GM23248 (cell line): ENCODE results near the gene SCAF11. TPM values are rescaled to one million over a fixed set of nuclear protein-coding genes. Genes with fewer than 3 reads are reported as not detected.

Source experiments
- DNase-seq: peaks from one replicate; pipeline ENCODE4 v3.0.0-alpha.2; 2015
- H2AFZ ChIP-seq: fragments of 200-600 bp; sonication (generic); 2 replicates; pipeline ENCODE4 v1.6.1; 2016; ENCODE audit warnings: antibody characterized with exemption
- H3F3A ChIP-seq: fragments of 200-600 bp; sonication (generic); 2 replicates; pipeline ENCODE4 v1.6.1; 2016; ENCODE audit warnings: mild to moderate bottlenecking, antibody characterized with exemption, mixed run types; ENCODE audit not compliant: insufficient read depth
- H3K27ac ChIP-seq: fragments of 200-600 bp; sonication (generic); 2 replicates; pipeline ENCODE4 v1.5.1; 2016; ENCODE audit warnings: mild to moderate bottlenecking
- H3K27me3 ChIP-seq: fragments of 200-600 bp; sonication (generic); replicated peaks from 2 replicates; pipeline ENCODE4 v1.6.1; 2016; ENCODE audit warnings: mild to moderate bottlenecking; ENCODE audit not compliant: insufficient read depth
- H3K36me3 ChIP-seq: fragments of 200-600 bp; sonication (generic); 2 replicates; pipeline ENCODE4 v1.6.1; 2016; ENCODE audit warnings: low read depth, mild to moderate bottlenecking
- H3K4me1 ChIP-seq: fragments of 200-600 bp; sonication (generic); 2 replicates; pipeline ENCODE4 v1.6.1; 2016; ENCODE audit warnings: mild to moderate bottlenecking; ENCODE audit not compliant: insufficient read depth
- H3K4me2 ChIP-seq: fragments of 200-600 bp; sonication (generic); one replicate; pipeline ENCODE4 v1.6.1; 2016; ENCODE audit warnings: mild to moderate bottlenecking; ENCODE audit not compliant: unreplicated experiment
- H3K4me3 ChIP-seq: fragments of 200-600 bp; sonication (generic); 2 replicates; pipeline ENCODE4 v1.5.1; 2016; ENCODE audit warnings: mild to moderate bottlenecking
- H3K79me2 ChIP-seq: fragments of 200-600 bp; sonication (generic); 2 replicates; pipeline ENCODE4 v1.6.1; 2016; ENCODE audit warnings: mild to moderate bottlenecking; ENCODE audit not compliant: insufficient read depth
- H3K9ac ChIP-seq: fragments of 200-600 bp; sonication (generic); 2 replicates; pipeline ENCODE4 v1.6.1; 2016; ENCODE audit warnings: mild to moderate bottlenecking
- H3K9me2 ChIP-seq: fragments of 200-600 bp; sonication (generic); 2 replicates; pipeline ENCODE4 v1.6.1; 2016; ENCODE audit warnings: mixed run types, mild to moderate bottlenecking, moderate library complexity; ENCODE audit not compliant: insufficient read depth
- H3K9me3 ChIP-seq: fragments of 200-600 bp; sonication (generic); one replicate; pipeline ENCODE4 v1.6.1; 2017; ENCODE audit warnings: low read depth
- H4K20me1 ChIP-seq: fragments of 200-600 bp; sonication (generic); 2 replicates; pipeline ENCODE4 v1.6.0; 2016; ENCODE audit not compliant: insufficient read depth
- EZH2 ChIP-seq: fragments of 200-600 bp; sonication (generic); IDR thresholded peaks from 2 replicates; pipeline ENCODE4 v1.6.1; 2018; ENCODE audit warnings: antibody characterized with exemption, mild to moderate bottlenecking; ENCODE audit not compliant: insufficient read depth, poor library complexity, severe bottlenecking
- EZH2phosphoT487 ChIP-seq: fragments of 200-600 bp; sonication (generic); IDR thresholded peaks from 2 replicates; pipeline ENCODE4 v1.6.1; 2018; ENCODE audit warnings: antibody characterized with exemption, moderate library complexity, mild to moderate bottlenecking, low read depth; ENCODE audit not compliant: insufficient read depth
- WGBS, 2 experiments: methylation state at CpG; one replicate each; pipeline ENCODE4 v1.1.6; 2015 to 2017; ENCODE audit warnings: low lambda C conversion rate in 2 of 2, low coverage in 1 of 2; ENCODE audit errors: missing lambda C conversion rate in 2 of 2; 5-methylcytosine and 5-hydroxymethylcytosine counted together
- in situ Hi-C: fragments of 300-500 bp; cut with MboI; formaldehyde crosslinking; loops from 2 replicates; pipeline ENCODE4 v1.15.0; 2020
- polyA plus RNA-seq: library from polyadenylated mRNA; unstranded; fragments of >200 nt; fragmentation: Nextera tagmentation; extraction: Ambion mirVana; gene quantifications from 2 replicates; pipeline ENCODE4 v1.2.1, GENCODE V29; 2016
- total RNA-seq: library from RNA; depleted of rRNA; stranded (reverse); fragments of >200 nt; shearing (Covaris generic); gene quantifications from 2 replicates; pipeline ENCODE4 v1.2.3, GENCODE V29; 2014

The SCAF11 gene
- total and polyA plus RNA-seq, 2 experiments from 2014 or later: 70.5 to 88.1 TPM

DNA sequence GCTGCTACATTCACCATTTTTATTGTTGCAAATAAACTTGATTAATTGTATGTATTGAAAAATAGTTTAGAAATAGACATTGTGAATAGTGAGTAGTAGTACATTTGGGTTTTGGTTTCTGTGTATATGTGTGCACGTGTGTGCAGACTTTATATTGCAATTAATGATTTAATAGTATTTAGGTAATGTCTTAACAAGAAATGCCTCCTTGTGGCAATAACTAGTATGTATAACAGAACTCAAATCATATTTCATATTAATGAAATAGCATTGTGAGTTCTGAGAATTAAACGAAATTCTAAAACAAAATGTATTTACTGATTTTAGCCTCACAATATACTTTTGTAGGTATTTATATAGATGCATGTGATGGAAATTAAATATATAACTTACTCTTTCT, 100.1 kb downstream of the SCAF11 start:
- in situ Hi-C loops: no loop called here

DNA sequence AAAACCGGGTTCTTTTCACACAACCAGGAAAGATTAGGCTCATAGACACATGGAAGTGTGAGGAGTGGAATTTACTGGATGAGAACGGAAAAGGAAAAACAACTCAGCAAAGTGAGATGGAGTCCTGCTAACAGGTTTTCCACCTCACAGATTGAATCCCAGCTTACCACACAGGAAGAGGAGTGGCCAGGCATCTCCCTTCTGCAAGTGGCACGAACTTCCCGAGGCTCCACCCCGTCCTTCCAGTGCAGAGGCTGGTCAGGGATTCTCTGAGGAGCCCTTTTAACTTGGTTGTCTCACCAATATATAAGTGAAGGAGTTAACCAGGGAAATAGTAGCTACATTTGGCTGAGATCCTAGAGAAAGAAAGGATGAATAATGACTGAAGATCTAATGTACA, 102.8 kb downstream of the SCAF11 start:
- Histone ChIP-seq H4K20me1 (no peaks in the 10 kb centered on the region), H3K9me2 (no peaks in the 10 kb centered on the region), H3F3A (no peaks in the 10 kb centered on the region), H3K27ac (no peak overlapping the region), H2AFZ (no peak overlapping the region), H3K9ac (no peak overlapping the region), H3K36me3 (peaks cover 5% of the 10 kb centered on the region; the same call in 1 of the 2 replicates), H3K79me2 (no peaks in the 10 kb centered on the region), H3K4me3 (no peak overlapping the region), H3K27me3 (no peaks in the 10 kb centered on the region), H3K4me2 (no peak overlapping the region), H3K4me1 (peaks cover 8% of the 10 kb centered on the region), H3K9me3 (no peaks in the 10 kb centered on the region)
- no peak for DNase-seq
- TF ChIP-seq EZH2: no peak
- TF ChIP-seq EZH2phosphoT487: no peak
- in situ Hi-C loops: no loop called here
- 89 to 94% methylated on average over 5 of the region's 5 CpGs for WGBS, 2 experiments

More for the DNA sequence above, 100.1 kb downstream of the SCAF11 start:
- 33 to 40% methylated on average over 2 of the region's 2 CpGs for WGBS, 2 experiments
- Histone ChIP-seq H3F3A (no peaks in the 10 kb centered on the region), H3K9me2 (no peaks in the 10 kb centered on the region), H3K27ac (no peak overlapping the region), H3K36me3 (peaks cover 11% of the 10 kb centered on the region; the same call in 1 of the 2 replicates), H4K20me1 (no peaks in the 10 kb centered on the region), H3K9ac (no peak overlapping the region), H3K79me2 (no peaks in the 10 kb centered on the region), H2AFZ (no peak overlapping the region), H3K4me3 (no peak overlapping the region), H3K4me2 (no peak overlapping the region), H3K9me3 (no peaks in the 10 kb centered on the region), H3K4me1 (no peaks in the 10 kb centered on the region), H3K27me3 (no peaks in the 10 kb centered on the region)
- no peak for TF ChIP-seq EZH2phosphoT487
- TF ChIP-seq EZH2: no peak
- peak; percentile 10 for DNase-seq

DNA sequence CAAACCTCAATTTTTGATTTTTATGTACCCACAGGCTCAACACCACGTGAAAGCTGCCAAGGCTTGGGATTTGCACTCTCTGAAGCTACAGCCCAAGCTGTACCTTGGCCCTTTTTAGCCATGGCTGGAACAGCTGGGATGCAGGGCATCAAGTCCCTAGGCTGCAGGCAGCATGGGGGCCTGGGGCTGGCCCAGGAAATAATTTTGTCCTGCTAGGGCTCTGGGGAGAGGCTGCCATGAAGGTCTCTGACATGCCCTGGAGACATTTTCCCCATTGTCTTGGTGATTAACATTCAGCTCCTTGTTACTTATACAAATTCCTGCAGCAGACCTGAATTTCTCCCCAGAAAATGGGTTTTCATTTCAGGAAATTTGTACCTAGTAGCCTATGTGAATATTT, 103.7 kb downstream of the SCAF11 start:
- no peak overlapping the region for H3K9ac ChIP-seq
- H3K79me2 ChIP-seq: no peaks in the 10 kb centered on the region
- H3K4me1 ChIP-seq: peaks cover 8% of the 10 kb centered on the region
- no peaks in the 10 kb centered on the region for H3K9me2 ChIP-seq
- WGBS, 2 experiments: 100% methylated on average over 1 of the region's 1 CpG
- no peaks in the 10 kb centered on the region for H3F3A ChIP-seq
- no peak for DNase-seq
- H3K27ac ChIP-seq: no peak overlapping the region
- H2AFZ ChIP-seq: no peak overlapping the region
- no peak for TF ChIP-seq EZH2
- no peaks in the 10 kb centered on the region for H3K36me3 ChIP-seq
- no peak overlapping the region for H3K4me3 ChIP-seq
- no peaks in the 10 kb centered on the region for H3K9me3 ChIP-seq
- no peaks in the 10 kb centered on the region for H3K27me3 ChIP-seq
- no peak overlapping the region for H3K4me2 ChIP-seq
- in situ Hi-C loops: no loop called here
- no peaks in the 10 kb centered on the region for H4K20me1 ChIP-seq

DNA sequence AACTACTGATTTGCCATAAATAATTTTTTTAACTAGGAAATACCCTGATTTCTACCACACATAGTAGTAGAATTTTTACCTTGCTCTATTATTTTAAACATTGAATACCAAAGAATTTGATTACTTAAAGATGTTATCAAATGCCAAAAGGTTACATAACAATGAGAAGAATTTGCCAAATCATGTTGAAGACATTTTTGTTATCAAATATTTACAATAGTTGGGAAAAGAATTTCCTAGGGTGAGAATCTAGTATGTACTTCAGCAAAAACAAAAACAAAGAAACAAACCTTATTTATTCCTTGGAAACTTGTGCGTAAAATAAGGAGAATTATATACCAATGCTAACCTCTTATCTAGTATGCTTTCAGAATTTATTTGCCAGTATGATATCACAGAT, 107.2 kb downstream of the SCAF11 start:
- Histone ChIP-seq H3K79me2 (no peaks in the 10 kb centered on the region), H2AFZ (no peak overlapping the region), H3K4me1 (peaks cover 8% of the 10 kb centered on the region), H3K4me3 (no peak overlapping the region), H3F3A (no peaks in the 10 kb centered on the region), H3K4me2 (no peak overlapping the region), H3K9me3 (no peaks in the 10 kb centered on the region), H3K9me2 (no peaks in the 10 kb centered on the region), H3K27me3 (no peaks in the 10 kb centered on the region), H3K27ac (no peak overlapping the region), H4K20me1 (no peaks in the 10 kb centered on the region), H3K36me3 (no peaks in the 10 kb centered on the region), H3K9ac (no peak overlapping the region)
- DNase-seq: no peak
- in situ Hi-C loops: no loop called here
- no peak for TF ChIP-seq EZH2
- no peak for TF ChIP-seq EZH2phosphoT487
- 100% methylated on average over 1 of the region's 1 CpG for WGBS, 2 experiments

DNA sequence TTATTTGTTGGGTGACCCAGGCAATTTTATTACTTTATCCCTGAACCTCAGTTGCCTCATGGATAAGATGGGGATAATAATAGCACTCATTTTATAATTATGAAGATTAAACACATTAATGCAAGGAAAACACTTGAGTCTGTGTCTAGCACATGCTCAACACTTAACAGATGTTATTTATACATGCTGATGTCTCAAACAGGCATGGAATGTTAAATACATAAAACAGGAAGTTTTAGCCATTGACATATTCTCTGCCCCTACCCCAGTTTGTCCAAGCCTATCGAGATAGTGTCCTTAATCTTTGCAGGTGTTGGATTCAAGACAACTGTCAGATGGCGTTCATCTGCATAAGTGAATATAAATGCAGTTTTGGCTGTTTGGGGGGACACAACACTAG, 109.8 kb downstream of the SCAF11 start:
- H3K9me2 ChIP-seq: no peaks in the 10 kb centered on the region
- no peak for DNase-seq
- H2AFZ ChIP-seq: no peak overlapping the region
- no peak overlapping the region for H3K9ac ChIP-seq
- no peak overlapping the region for H3K4me3 ChIP-seq
- no peaks in the 10 kb centered on the region for H4K20me1 ChIP-seq
- WGBS, 2 experiments: 80 to 82% methylated on average over 2 of the region's 2 CpGs
- in situ Hi-C loops: no loop called here
- no peak for TF ChIP-seq EZH2phosphoT487
- no peak for TF ChIP-seq EZH2
- H3K27ac ChIP-seq: no peak overlapping the region
- no peaks in the 10 kb centered on the region for H3K79me2 ChIP-seq
- H3K4me2 ChIP-seq: no peak overlapping the region
- H3F3A ChIP-seq: no peaks in the 10 kb centered on the region
- H3K4me1 ChIP-seq: peaks cover 8% of the 10 kb centered on the region
- H3K36me3 ChIP-seq: no peaks in the 10 kb centered on the region
- H3K27me3 ChIP-seq: no peaks in the 10 kb centered on the region
- H3K9me3 ChIP-seq: no peaks in the 10 kb centered on the region
